GM21619 (cell line): Measurements from ENCODE around the gene MACROD2.
"Not testable (repeated sequence)": the region's sequence is repeated elsewhere in the genome, so short reads cannot be mapped to it uniquely, and the experiment has no call there.

ENCODE experiments used
- ATAC-seq: cut with Tn5 transposase; IDR thresholded peaks from one replicate; pipeline ENCODE4 v1.9.1; 2021; ENCODE audit not compliant: unreplicated experiment

MACROD2 gene

DNA sequence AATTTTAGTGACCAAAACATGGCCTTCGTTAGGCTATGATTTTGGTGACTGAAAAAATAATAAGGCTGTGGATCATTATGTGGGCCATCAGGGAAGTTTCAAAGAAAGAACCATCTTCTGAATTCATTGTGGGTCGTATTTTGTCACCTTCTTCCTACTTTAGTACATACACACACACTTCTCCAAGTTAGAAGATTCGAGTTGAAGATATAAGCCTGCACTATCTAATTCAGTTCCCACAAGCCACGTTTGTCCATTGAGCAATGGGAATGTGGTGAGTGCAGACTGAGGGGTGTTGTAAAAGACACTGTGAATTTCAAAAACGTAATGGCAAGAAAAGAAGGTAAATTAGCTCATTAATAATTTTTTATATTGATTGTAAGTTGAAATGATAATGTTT lies 1812.0 kb downstream of the MACROD2 start:
- no peak for ATAC-seq

DNA sequence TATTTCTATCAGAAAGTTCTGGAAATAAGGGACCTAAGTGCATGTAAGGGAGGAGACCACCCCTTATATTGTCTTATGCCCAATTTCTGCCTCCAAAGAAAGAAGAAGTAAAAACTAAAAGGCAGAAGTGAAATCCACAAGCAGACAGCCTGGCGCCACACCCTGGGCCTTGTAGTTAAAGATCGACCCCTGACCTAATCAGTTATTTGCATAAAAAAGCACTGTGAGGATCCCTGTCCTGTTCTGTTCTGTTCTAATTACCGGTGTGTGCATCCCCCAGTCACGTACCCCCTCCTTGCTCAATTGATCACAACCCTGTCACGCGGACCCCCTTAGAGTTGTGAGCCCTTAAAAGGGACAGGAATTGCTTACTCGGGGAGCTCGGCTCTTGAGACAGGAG lies 1812.5 kb downstream of the MACROD2 start:
- not testable (repeated sequence) for ATAC-seq

DNA sequence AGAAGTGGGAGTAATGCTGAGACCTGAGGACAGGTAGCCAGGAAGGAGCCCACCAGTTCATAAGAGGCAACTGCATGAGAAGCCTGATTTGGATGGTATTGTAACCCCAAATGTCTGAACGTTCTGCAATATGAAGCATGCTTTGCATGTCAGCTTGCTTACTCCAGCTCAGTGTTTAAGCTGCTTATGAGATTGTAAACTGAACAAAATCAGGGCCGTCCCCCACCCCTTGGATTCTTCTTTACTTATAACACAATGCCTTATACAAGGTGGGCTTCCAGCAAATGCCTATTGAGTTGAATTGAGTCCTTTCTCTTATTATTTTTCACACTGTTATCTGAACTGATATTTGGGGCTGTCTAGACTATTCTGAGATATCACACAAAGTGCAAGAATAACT lies 1816.6 kb downstream of the MACROD2 start:
- ATAC-seq = no peak

DNA sequence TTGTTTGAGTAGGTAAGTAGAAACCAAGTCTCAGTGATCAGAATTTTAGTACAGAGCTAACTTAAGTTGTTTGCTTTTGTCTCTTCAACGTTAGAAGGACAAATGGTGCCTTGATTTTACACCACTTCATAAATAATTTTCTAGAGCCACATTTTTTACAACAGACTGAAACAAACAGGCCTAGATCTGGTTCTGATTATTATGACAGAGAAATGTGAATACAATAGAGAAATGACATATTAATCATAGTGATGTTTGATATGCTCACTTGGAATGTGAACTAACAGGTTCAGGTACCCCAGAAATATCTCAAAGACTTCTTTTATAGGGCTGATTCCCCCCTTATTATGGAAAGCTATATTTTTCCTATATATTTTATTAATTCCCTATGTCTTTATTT lies 1817.4 kb downstream of the MACROD2 start:
- ATAC-seq = no peak

DNA sequence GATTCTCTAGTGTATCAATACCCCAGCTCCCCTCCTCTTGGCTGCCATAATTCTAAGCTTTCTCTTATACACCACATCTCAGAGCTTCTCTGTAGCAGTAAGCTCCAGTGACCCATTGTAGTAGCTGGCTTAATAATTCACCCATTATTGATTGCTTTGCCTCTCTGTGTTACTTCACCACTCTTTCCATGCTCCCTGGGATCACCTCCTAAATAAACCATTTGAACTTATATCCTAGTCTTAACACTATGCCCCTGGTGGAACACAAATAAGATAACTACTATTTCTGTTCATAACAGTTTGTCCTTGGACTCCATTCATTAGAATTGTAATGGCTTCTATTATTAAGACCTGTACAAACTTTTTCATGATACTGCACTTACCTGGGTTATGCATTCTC lies 1819.0 kb downstream of the MACROD2 start:
- ATAC-seq = no peak

DNA sequence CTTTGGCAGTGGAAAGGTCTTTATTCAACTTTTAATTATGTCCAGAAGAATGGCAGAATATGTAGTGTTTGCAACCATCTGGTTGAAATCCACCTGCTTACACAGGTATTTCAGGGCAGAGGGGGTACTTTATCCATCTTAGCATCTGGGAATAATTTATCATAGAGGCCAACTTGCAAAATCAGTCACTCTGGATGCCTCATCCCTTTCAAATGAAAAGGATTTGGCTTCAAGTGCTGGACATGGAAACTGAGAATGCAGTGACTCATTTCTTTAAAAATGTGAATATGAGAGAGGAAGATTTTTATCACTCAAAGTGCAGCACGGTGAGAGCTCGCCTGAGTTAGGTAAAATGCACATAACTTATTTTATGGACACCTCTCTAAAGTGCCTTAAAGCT lies 1819.6 kb downstream of the MACROD2 start:
- no peak for ATAC-seq

DNA sequence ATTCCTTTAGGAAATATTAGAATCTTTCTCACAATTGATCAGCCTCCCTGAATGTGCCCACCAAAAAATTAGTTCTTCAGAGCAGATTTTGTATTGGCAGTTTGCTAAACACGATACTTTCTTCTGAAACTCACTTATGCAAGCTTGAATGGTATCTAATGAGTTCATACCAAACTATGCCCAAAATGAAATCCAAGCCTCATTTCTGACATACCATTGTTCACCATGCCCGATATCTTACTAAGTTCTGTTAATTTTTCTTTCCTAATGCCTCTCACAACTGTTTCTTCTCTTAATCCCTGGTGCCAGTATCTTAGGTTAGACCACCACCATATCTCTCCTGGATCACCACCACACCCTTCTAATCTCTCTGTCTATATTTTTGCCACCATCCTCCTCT lies 1822.0 kb downstream of the MACROD2 start:
- no peak for ATAC-seq

DNA sequence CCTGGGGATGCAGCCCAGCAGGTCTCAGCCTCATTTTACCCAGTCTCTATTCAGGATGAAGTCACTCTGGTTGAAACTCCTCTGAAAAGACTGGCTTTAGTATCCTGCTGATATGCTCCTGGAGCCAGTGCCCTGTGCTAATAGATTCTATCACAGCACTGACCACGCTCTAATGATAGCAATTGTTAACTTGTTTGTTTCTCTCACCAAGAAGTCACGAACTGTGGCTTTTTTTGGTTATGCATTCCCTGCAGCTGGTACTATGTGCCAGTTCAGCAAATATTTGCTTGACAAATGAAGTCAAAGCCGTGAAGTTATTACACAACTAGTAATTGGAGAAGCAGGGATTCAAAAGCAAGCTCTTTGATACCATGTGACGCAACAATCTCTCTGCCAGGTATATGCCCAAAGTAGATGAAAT lies 1823.3 kb downstream of the MACROD2 start:
- no peak for ATAC-seq

DNA sequence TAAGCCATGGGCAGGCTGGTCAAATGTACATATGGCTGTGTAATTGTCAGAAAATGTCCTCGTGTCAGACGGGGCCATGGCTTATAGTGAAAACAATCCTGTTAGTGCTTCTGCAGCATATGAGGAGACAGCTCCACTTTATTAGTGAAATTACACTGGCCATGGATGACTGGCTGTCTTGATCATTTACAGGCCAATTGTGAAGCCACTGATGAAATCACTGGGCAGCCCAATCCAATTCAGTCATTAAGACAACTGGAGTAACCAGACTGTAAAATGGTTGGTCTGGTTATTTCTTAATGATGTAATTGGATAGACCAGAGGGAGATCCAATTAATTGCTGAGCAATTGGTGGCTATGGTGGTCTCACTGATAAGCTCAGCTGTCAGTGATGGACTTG lies 1828.4 kb downstream of the MACROD2 start:
- ATAC-seq = no peak

DNA sequence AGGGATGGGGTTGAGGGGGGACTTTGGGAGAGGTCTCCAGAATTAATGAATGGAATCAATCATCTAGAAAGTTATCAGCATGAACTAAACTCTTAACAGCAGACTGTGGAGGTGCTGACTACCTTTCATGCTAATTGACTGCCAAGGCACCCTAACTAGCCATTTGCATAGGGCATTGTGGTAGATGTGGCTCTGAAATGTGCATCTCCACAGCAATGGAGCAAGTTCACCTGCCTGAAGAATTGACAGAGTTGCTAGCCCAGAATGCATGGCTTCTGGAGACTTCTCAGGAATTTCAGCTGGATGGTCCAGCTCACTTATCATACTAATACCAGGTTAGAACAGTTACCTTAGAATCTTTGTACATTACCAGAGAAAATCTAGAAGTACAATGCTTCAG lies 1832.3 kb downstream of the MACROD2 start:
- ATAC-seq = no peak

DNA sequence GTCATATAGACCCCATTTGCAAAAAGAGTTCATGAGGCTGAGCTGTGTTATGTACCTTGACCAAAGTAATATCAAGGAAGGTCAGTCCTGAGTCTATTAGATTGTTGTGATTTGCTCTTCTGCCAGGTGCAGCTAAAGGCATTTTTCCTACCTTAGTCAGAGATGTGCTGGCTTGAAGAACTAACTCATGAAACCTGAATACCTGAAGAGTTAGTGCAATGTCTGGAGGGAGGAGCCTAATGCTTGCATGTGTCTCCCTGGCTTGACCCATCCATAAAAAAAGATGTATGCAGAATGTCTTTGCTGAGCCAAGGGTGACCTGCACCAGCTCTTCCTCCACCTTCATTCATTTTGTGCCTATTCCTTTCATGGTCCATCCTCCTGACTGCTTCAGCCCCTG lies 1835.9 kb downstream of the MACROD2 start:
- no peak for ATAC-seq

DNA sequence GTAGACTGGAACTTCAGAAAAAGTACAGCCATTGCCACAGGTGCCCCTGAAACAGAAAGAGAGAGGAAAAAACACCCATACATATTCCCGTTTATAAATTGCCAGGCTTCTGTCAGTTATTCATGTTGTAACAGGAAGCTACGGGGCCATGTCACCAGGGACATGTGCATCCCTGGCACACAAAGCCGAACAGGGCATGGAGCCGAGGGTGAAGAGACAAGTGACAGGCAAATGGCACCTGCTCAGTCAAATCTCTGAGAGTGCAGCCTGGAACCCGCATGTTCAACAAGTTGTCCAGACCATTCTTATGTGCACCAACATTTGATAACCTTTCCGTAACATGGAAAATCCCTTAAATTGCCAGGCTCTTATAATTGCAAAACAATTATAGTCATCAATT lies 1837.2 kb downstream of the MACROD2 start:
- no peak for ATAC-seq

DNA sequence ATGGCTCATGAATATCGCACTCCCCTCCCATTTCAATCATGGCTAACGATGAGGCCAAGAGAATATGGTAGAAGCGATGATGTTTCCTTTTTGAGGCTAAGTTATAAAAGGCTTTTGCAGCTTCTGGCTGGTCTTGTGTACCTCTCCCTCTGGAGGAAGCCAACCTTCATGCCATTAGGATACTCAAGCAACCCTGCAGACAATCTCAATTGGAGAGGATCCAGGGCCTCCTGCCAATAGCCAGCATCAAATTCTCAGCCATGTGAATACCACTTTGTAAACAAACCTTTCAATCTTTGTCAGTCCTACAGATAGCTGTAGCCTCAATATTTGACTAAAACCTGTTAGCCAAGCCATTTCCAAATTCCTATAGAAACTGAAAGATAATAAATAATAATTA lies 1839.5 kb downstream of the MACROD2 start:
- no peak for ATAC-seq

DNA sequence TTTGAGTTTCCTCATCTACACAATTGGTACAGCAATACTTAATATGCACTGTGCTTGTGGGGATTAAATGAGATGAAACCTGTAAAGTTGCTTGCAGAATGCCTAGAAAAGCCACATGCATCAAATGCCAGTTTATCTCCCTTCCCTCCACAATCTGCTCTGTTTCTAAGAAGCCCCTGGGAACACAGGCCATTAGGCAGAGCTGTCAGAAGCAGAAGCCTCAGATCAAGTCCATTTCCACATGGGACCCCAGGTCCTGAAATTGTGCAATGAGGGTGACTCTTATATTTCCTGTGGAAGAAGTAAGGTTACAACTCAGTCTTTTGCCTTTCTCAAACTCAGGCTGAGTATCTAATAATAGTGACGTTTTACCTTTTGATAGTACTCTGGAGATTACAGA lies 1840.5 kb downstream of the MACROD2 start:
- ATAC-seq = no peak

DNA sequence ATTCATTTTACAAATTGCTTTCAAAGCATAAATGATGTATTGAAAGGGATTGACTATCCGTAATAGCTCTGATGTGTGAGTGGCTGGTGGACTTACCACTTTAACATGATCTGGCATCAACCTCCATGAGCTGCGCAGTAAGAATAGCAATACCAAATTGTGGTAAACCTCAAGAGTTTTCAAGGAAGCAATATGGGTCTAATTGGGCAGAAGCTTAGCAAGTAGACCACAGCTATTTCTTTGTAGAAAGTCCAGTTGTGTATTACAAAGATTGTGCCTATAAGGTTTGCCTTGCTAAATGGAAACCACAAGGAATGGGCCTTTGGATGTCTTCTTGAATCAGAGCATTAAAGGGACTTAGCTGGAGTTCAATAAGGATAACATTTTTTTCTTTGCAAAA lies 1841.3 kb downstream of the MACROD2 start:
- ATAC-seq = no peak

DNA sequence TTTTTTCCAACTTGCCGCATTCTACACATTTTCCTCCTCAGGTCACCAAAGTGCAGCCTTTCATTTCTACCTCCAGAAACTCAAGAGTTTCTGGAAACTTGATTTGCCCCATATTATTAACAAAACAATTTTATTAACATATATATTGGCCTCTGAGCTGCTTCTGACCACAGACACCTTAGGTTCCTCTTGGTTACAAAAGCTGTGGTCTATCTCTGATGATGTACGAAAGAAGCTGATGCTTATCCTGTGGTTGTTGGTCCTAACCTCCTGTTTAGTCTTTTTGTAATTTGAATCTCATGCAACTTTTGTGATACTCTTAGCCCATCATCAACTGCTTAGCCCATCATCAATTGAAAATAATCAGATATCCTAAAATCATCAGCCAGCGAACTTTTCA lies 1842.2 kb downstream of the MACROD2 start:
- no peak for ATAC-seq

DNA sequence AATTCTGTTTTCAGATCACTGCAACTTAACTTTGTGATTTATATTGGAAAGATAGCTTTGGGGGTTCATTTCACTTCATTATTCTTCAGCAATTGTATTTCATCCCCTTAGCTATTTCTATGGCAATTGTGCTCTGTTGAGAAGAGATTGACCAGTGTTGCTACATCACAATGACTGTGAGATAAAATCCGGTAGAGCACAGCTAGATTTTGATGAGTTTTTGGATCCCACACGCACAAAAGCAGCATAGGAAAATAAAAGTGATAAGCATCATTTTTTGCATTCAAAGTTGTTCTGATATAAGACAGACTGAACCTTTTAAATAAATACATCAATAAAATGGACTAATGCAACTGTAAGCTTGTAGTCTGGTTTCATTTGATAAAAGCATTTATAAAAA lies 1843.2 kb downstream of the MACROD2 start:
- no peak for ATAC-seq

DNA sequence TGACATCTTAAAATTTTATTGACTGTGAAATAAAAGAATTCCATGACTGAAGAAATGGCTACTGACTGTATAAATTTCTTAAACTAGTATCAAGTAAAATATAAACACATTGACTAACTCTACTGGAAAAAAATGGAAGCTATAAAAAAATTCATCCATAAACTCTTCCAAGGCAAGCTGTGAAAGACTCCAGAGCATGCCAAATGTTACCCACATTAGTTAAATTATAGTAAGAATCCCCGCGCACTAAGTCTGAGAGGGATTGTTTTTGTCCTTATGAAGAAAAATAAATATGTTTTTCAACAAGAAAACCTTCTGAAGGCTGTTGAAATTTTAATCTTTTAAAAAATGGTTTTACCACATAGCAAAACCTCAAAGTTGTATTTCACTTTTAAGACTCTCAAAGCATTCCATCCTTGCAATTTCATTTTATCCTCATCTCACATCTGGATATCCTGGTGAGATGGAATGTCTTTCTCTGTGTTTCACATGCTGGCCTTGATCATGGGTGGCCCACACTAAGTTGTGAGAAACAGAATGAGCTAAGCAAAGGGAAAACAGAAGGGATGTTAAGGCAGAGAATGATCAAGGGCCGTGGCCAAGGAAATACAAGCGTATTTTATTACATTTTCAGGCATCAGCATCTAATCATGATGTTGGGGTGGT lies 1845.5 kb downstream of the MACROD2 start:
- no peak for ATAC-seq

DNA sequence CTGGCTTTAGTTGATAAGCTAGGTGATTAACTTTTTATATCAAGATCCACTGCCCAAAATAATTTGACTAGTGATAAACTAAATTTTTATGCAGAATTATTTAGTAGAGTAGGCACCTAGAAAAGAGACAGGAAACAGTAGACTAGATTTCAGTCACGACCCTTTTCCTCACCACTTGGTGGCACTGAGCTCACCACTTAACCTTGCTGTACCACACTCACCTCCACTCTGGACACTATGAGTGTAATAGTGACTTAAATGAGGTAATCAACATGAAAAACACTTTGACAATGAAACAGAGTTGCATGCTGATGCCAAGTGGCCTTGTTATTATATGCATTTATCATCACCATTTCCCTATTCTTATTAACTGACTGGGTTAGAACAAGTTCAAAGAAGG lies 1847.6 kb downstream of the MACROD2 start:
- peak; percentile 47 for ATAC-seq

DNA sequence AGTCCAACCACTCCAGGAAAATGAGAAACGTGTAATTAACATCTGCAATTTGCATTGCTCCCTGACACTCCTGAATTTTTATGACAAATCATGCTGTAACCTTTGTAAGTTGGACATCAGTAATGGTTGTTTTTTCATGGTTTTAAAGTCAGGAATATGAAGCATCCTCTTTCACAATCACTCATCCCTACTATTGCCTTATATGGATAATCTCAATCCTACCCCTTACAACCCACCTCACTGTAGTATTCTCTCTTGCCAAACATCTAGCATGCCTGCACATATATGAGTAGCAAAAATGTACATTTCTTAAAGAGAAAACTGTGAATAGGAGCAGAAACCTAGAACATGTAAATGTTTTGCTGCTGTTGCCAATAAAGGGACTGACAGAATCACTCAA lies 1848.5 kb downstream of the MACROD2 start:
- no peak for ATAC-seq

DNA sequence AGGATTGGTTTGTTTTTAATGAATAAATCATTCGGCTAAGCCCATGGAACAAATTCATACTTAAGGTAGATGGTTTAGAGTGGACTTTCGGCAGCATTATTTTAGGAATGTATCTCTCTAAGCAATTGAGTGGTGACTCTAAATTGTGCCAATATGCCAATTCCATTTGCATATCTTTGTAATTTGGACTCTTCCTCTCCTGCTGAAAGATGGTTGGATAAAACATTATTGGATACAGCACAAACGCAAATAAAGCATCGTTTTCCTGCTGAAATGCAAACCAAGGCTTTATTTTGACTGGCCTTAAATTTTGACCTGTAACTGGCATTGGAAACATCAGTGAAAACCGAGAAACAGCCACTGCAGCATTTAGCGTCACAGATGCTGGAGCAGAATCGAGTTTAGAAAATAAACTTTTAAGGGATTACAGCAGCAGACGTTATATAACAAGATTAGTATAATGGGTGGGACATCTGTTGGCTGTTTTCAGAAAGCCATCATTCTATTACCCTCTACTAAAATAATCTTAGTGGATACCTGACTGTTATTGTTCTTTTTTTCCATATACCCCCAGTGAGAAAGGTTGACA lies 1852.0 kb downstream of the MACROD2 start:
- ATAC-seq = no peak

DNA sequence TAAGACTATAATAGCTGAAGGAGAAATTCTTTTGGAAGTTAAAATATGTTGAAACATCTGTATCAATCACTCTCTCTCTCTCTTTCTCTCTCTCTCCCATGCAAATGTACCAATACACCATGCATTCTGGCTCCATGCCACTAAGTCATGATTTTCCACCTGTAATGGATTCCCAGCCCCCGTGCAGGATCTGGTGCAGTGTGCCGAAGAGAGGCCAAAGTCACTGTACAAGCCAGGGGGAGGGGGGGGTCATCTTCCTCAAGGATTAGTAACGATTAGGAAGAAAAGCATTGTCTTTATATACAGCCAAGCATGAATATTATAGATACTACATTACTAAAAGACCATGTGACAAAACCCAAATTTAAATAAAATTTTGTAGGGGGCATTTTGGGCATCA lies 1852.8 kb downstream of the MACROD2 start:
- no peak for ATAC-seq

DNA sequence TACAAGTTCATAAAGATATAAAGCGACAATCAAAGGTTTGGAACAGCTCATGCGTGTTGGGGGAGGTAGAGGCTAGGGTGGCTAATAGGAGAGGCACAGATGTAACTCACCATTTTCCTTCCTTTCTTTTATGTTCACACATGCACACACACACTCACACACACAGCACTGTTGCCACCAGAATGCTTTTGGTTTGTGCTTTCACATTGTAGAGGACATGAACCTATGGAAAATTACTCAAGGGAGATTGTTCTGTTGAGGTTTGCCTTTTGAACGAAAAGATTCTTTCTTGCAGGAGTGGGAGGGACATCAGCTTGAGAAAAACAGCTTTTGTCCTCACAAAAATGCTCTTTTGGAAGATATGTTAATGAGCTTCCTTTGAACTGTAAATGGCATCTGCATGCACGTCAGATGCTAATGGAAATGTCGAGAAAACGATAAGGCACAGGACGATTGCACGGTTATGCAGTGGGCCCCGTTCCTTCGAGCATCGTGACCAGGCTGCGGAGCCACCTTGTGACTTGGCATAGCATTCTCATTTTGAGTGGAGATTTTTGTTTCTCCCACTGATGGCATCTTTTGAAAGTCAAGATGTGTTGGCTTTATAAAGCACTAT lies 1853.8 kb downstream of the MACROD2 start:
- ATAC-seq = no peak
